ENCODE measurements around the gene HUNK. TPM values are rescaled to one million over a fixed set of nuclear protein-coding genes. Genes with fewer than 3 reads are reported as not detected.
A peak's percentile ranks its signal among the peaks of the same experiment; 100 is the strongest.

The HUNK gene
- total and polyA plus RNA-seq, 2 of the 8 experiments (the other 6 are each of a cell fraction or from before 2014, with no cell fraction given) = 1.9 to 10.2 TPM

- Histone ChIP-seq H3K9me3 (ENCODE audit: insufficient read depth in 2 of 2, low read depth in 1 of 2, low read length in 1 of 2) (no peaks in the 10 kb centered on the region), H3K36me3 (ENCODE audit: control insufficient read depth in 2 of 4, insufficient read depth in 4 of 4, low read length in 3 of 4) (no peaks in the 10 kb centered on the region), H3K79me2 (ENCODE audit: control insufficient read depth in 1 of 2, insufficient read depth in 2 of 2, low read length in 2 of 2) (peaks cover 0 to 42% of the 10 kb centered on the region in 2 experiments; a peak in 3 of 4 replicates), H3K27ac (ENCODE audit: low read depth, low read length) (no peak overlapping the region), H4K20me1 (replicated peaks in 1 of 2; ENCODE audit: control insufficient read depth in 1 of 2, insufficient read depth in 2 of 2, low read length in 2 of 2) (peaks cover 0 to 2% of the 10 kb centered on the region in 2 experiments), H3K18ac (ENCODE audit: extremely low read depth, low read length) (0 out of 2 replicates have a peak overlapping the region, but pooled peaks have one; percentile 38), H3K4me2 (ENCODE audit: insufficient read depth in 1 of 2, low read depth in 2 of 2, low read length in 2 of 2) (no peak overlapping the region), H2BK15ac (ENCODE audit: low read length) (0 out of 2 replicates have a peak overlapping the region, but pooled peaks have one; percentile 36), H3K4me1 (replicated peaks in 1 of 4; ENCODE audit: control insufficient read depth in 3 of 4, insufficient read depth in 4 of 4, low read length in 3 of 4) (peaks cover 0 to 11% (median 3%) of the 10 kb centered on the region in 4 experiments; a peak in 4 of 7 replicates), H2BK12ac (ENCODE audit: low read depth, low read length) (no peak overlapping the region; the same call in 1 of the 2 replicates), H3K9ac (replicated peaks in 1 of 4; ENCODE audit: extremely low read depth in 1 of 4, low read depth in 3 of 4, low read length in 3 of 4) (no peak overlapping the region), H3K4ac (replicated peaks; ENCODE audit: insufficient read length, low read depth, low read length) (no peak overlapping the region), H4K8ac (ENCODE audit: extremely low read depth, insufficient read depth, low read length) (no peak overlapping the region; the same call in 1 of the 2 replicates), H3K27me3 (replicated peaks in 1 of 4; ENCODE audit: control insufficient read depth in 3 of 4, extremely low read depth in 1 of 4, insufficient read depth in 3 of 4, low read length in 3 of 4) (no peaks in the 10 kb centered on the region; a peak in 1 of 7 replicates), H2BK5ac (ENCODE audit: low read depth, low read length) (no peak overlapping the region), H3K4me3 (ENCODE audit: extremely low read depth in 1 of 4, insufficient read depth in 2 of 4, low read depth in 3 of 4, low read length in 4 of 4) (no peak overlapping the region), H3K14ac (ENCODE audit: insufficient read length) (no peak overlapping the region), H3K23me2 (ENCODE audit: low read depth, low read length) (no peaks in the 10 kb centered on the region), H3K23ac (ENCODE audit: insufficient read length) (no peak overlapping the region), H2BK20ac (ENCODE audit: low read length) (no peak overlapping the region), H4K91ac (replicated peaks; ENCODE audit: insufficient read length, low read length) (no peak overlapping the region), H3K56ac (replicated peaks; ENCODE audit: insufficient read length, low read depth, low read length) (no peak overlapping the region), H3K79me1 (ENCODE audit: low read depth, low read length) (peaks cover 5% of the 10 kb centered on the region; the same call in 1 of the 2 replicates), H2AK5ac (ENCODE audit: low read depth, low read length) (no peak overlapping the region), H2BK120ac (replicated peaks; ENCODE audit: low read depth, low read length) (no peak overlapping the region), H4K5ac (ENCODE audit: insufficient read length, low read depth, low read length) (no peak overlapping the region), H2AFZ (ENCODE audit: low read length) (no peak overlapping the region)
- WGBS, 2 experiments (ENCODE audit: extremely low coverage in 1 of 2, insufficient coverage in 1 of 2, insufficient read length in 1 of 2, insufficient replicate concordance in 2 of 2, low coverage in 1 of 2, low lambda C conversion rate in 2 of 2, missing lambda C conversion rate in 1 of 2) = 90% methylated on average over 8 of the region's 8 CpGs; no CpG with 5 or more reads in 1 of the 2 experiments
- ChIA-PET POLR2A (ENCODE audit: partially characterized antibody) (interaction anchor here (1.5 kb wide), 1 partner anchor 71 kb away, joined by 5 read pairs; no protein-coding TSS in a partner anchor), CTCF (ENCODE audit: partially characterized antibody) (interaction anchor here (1.0 to 2.3 kb wide), 4 partner anchors 13 to 112 kb away, joined by 3 to 11 read pairs (median 5); no protein-coding TSS in a partner anchor)
- DNase-seq (ENCODE audit: low read depth in 1 of 2, low spot score in 2 of 2) (no peak), FAIRE-seq (no peak)
- no peak for TF ChIP-seq SP4 (IDR thresholded peaks at IDR 0.05; ENCODE audit: low read length)
- TF ChIP-seq SP1 (IDR thresholded peaks at IDR 0.05; ENCODE audit: low read depth, low read length) = no peak
- no peak for TF ChIP-seq EP300 (IDR thresholded peaks at IDR 0.05; ENCODE audit: borderline replicate concordance in 1 of 2, low read depth in 2 of 2, low read length in 2 of 2)
- TF ChIP-seq CBX5 (IDR thresholded peaks at IDR 0.05; ENCODE audit: low read depth, low read length) = no peak
- no peak for TF ChIP-seq PHF8 (conservative IDR thresholded peaks at IDR 0.05; ENCODE audit: low read depth, low read length)
- no peak for TF ChIP-seq SIN3A (conservative IDR thresholded peaks at IDR 0.05 in 1 of 2, IDR thresholded peaks at IDR 0.05 in 1 of 2; ENCODE audit: low read depth in 1 of 2, low read length in 2 of 2)
- no peak for TF ChIP-seq CTCF (IDR thresholded peaks at IDR 0.05; ENCODE audit: control extremely low read depth in 1 of 3, insufficient read depth in 1 of 3, low read depth in 1 of 3, low read length in 3 of 3)
- TF ChIP-seq ASH2L (IDR thresholded peaks at IDR 0.05; ENCODE audit: low read length) = no peak
- TF ChIP-seq SIRT6 (IDR thresholded peaks at IDR 0.05; ENCODE audit: low read length) = no peak
- TF ChIP-seq GTF2F1 (IDR thresholded peaks at IDR 0.05; ENCODE audit: borderline replicate concordance, low read depth, low read length) = no peak
- TF ChIP-seq POU5F1 (IDR thresholded peaks at IDR 0.05; ENCODE audit: low read depth, low read length) = no peak
Measured at GRCh38 chr21:31880816-31881215, 8.0 kb downstream of the HUNK start.
